GM19397 (cell line): ENCODE results near the gene BSND.

Source experiments
- ATAC-seq: cut with Tn5 transposase; IDR thresholded peaks from one replicate; pipeline ENCODE4 v1.9.1; 2021; ENCODE audit warnings: mild to moderate bottlenecking, moderate library complexity; ENCODE audit not compliant: unreplicated experiment

BSND gene

GRCh38 chr1:54975356-54976108, 23.2 kb upstream of the BSND start:
- ATAC-seq: no peak

GRCh38 chr1:54976747-54977146, 22.0 kb upstream of the BSND start:
- no peak for ATAC-seq

- no peak for ATAC-seq
Measured at GRCh38 chr1:54977533-54978297, 21.0 kb upstream of the BSND start.

GRCh38 chr1:54978528-54979326, 20.0 kb upstream of the BSND start:
- no peak for ATAC-seq

- no peak for ATAC-seq
Measured at GRCh38 chr1:54979327-54979891, 19.3 kb upstream of the BSND start.

- ATAC-seq: no peak
Measured at GRCh38 chr1:54980046-54980527, 18.6 kb upstream of the BSND start.

- ATAC-seq: no peak
Measured at GRCh38 chr1:54980528-54981241, 18.0 kb upstream of the BSND start, which contains the start of gene TMEM61. TMEM61 (plus strand) TSS chr1:54980628; CDS start chr1:54981066, 438 bp downstream.

GRCh38 chr1:54981466-54981865, 17.3 kb upstream of the BSND start:
- ATAC-seq: no peak

- ATAC-seq: no peak
Measured at GRCh38 chr1:54982739-54983138, 16.0 kb upstream of the BSND start.

GRCh38 chr1:54984131-54984842, 14.4 kb upstream of the BSND start:
- ATAC-seq: no peak

GRCh38 chr1:54985556-54985955, 13.2 kb upstream of the BSND start:
- no peak for ATAC-seq

- no peak for ATAC-seq
Measured at GRCh38 chr1:54986025-54986424, 12.7 kb upstream of the BSND start.

GRCh38 chr1:54986533-54986932, 12.2 kb upstream of the BSND start:
- no peak for ATAC-seq

- ATAC-seq: no peak
Measured at GRCh38 chr1:54987427-54987826, 11.3 kb upstream of the BSND start.

GRCh38 chr1:54987919-54988705, 10.6 kb upstream of the BSND start:
- no peak for ATAC-seq

GRCh38 chr1:54988975-54989374, 9.8 kb upstream of the BSND start:
- ATAC-seq: no peak

- ATAC-seq: no peak
Measured at GRCh38 chr1:54989473-54989872, 9.3 kb upstream of the BSND start.

GRCh38 chr1:54989968-54990810, 8.5 kb upstream of the BSND start:
- ATAC-seq: no peak
